Epithelial cell of proximal tubule (primary cell): ENCODE data around the gene HOXA6. TPM values are rescaled to one million over a fixed set of nuclear protein-coding genes. Genes with fewer than 3 reads are reported as not detected.
A peak's percentile ranks its signal among the peaks of the same experiment; 100 is the strongest.

ENCODE experiments used
- DNase-seq: peaks from one replicate; pipeline ENCODE4 v3.0.0-alpha.2; 2011; ENCODE audit warnings: low read depth
- H3K4me3 ChIP-seq: 2 replicates; pipeline ENCODE4 v1.5.1; 2011; ENCODE audit warnings: low read depth, mild to moderate bottlenecking, low read length
- CTCF ChIP-seq: conservative IDR thresholded peaks from 2 replicates; pipeline ENCODE4 v1.5.1; 2012; ENCODE audit warnings: low read depth, mild to moderate bottlenecking, low read length
- total RNA-seq: library from RNA; depleted of rRNA; stranded (reverse); fragments of >200 nt; gene quantifications from 2 replicates; pipeline ENCODE4 v1.2.3, GENCODE V29; 2015

Gene HOXA6
- total RNA-seq, 1 donor from 2014 or later = 5.7 TPM

- H3K4me3 ChIP-seq = peak overlapping the region; percentile 72
- no peak for TF ChIP-seq CTCF
Measured at GRCh38 chr7:27183682-27184336, 36.2 kb upstream of the HOXA6 start.

GRCh38 chr7:27182861-27183681, 35.5 kb upstream of the HOXA6 start:
- no peak for TF ChIP-seq CTCF
- DNase-seq = no peak
- H3K4me3 ChIP-seq = peak overlapping the region; percentile 72

More at GRCh38 chr7:27183682-27184336, 36.2 kb upstream of the HOXA6 start:
- DNase-seq = no peak

- no peak for TF ChIP-seq CTCF
- DNase-seq = no peak
- no peak overlapping the region for H3K4me3 ChIP-seq
Measured at GRCh38 chr7:27182285-27182841, 34.8 kb upstream of the HOXA6 start.

- DNase-seq = no peak
- H3K4me3 ChIP-seq = no peak overlapping the region
- TF ChIP-seq CTCF = no peak
Measured at GRCh38 chr7:27181795-27182275, 34.3 kb upstream of the HOXA6 start.

GRCh38 chr7:27180431-27181420, 33.2 kb upstream of the HOXA6 start:
- no peak for DNase-seq
- no peak for TF ChIP-seq CTCF
- no peak overlapping the region for H3K4me3 ChIP-seq
